A549 (cell line): ENCODE results near the gene RBM18. TPM values are rescaled to one million over a fixed set of nuclear protein-coding genes. Genes with fewer than 3 reads are reported as not detected.

ENCODE experiments used
- ATAC-seq, 2 experiments: fragments of 200-7000 bp in 1 of 2; fragments of >200 bp in 1 of 2; cut with Nextera tagmentation in 1 of 2; cut with Tn5 transposase in 1 of 2; 3 replicates each; pipeline versions ENCODE4 v1.8.0 to v1.9.1; 2018 to 2020; ENCODE audit warnings: mild to moderate bottlenecking in 1 of 2, moderate library complexity in 1 of 2
- CTCF ChIA-PET: fragments of 300-600 bp; sonication (Branson Sonifier 250); formaldehyde crosslinking; extraction: SDS; loops from one replicate; lab custom pipeline; 2021; ENCODE audit warnings: antibody characterized with exemption, inconsistent platforms; lab: Yijun Ruan, JAX
- POLR2A ChIA-PET: fragments of 350-600 bp; formaldehyde crosslinking; extraction: SDS; loops from one replicate; lab custom pipeline; 2021; ENCODE audit warnings: antibody characterized with exemption, inconsistent platforms; lab: Yijun Ruan, JAX
- DNase-seq, 2 experiments: peaks; one replicate each; pipeline versions ENCODE4 v3.0.0 to v3.0.0-alpha.2; 2011 to 2016; ENCODE audit warnings: low read depth in 1 of 2, low spot score in 1 of 2
- FAIRE-seq: peaks from 2 replicates; lab custom pipeline; 2011; peaks lifted over from hg19 to GRCh38; lab: Jason Lieb, UNC
- H3K27ac ChIP-seq, 2 experiments: fragments of >200 bp; sonication (Bioruptor Twin); formaldehyde crosslinking; 3 replicates each; pipeline ENCODE4 v1.5.1; 2016 to 2017
- H3K4me1 ChIP-seq: fragments of >200 bp; sonication (Bioruptor Twin); formaldehyde crosslinking; 3 replicates; pipeline ENCODE4 v1.6.1; 2016
- H3K4me2 ChIP-seq: fragments of >200 bp; sonication (Bioruptor Twin); formaldehyde crosslinking; 3 replicates; pipeline ENCODE4 v1.6.1; 2016
- H3K4me3 ChIP-seq: fragments of >200 bp; sonication (Bioruptor Twin); formaldehyde crosslinking; 3 replicates; pipeline ENCODE4 v1.5.1; 2016
- H3K9me3 ChIP-seq: fragments of >200 bp; sonication (Bioruptor Twin); formaldehyde crosslinking; 3 replicates; pipeline ENCODE4 v1.6.1; 2016
- CBX2 ChIP-seq: fragments of 200-600 bp; sonication (generic); IDR thresholded peaks from 2 replicates; pipeline ENCODE4 v1.6.1; 2016; ENCODE audit warnings: low read depth, mild to moderate bottlenecking, borderline replicate concordance
- CEBPB ChIP-seq, 2 experiments: fragments of >200 bp in 1 of 2; sonication (Bioruptor Twin) in 1 of 2; formaldehyde crosslinking in 1 of 2; IDR thresholded peaks; 2 replicates each; pipeline ENCODE4 v1.6.1; 2012 to 2016
- CHD4 ChIP-seq: fragments of 200-600 bp; sonication (generic); IDR thresholded peaks from 2 replicates; pipeline ENCODE4 v1.6.1; 2016; ENCODE audit warnings: antibody characterized with exemption, mild to moderate bottlenecking, borderline replicate concordance
- E2F6 ChIP-seq: IDR thresholded peaks from 2 replicates; pipeline ENCODE4 v1.6.1; 2012; ENCODE audit warnings: low read depth, borderline replicate concordance
- EHF ChIP-seq: fragments of 250-450 bp; sonication (Bioruptor Pico); IDR thresholded peaks from 2 replicates; pipeline ENCODE4 v1.5.0; 2020; ENCODE audit warnings: mild to moderate bottlenecking
- ESRRA ChIP-seq: fragments of 150-350 bp; IDR thresholded peaks from 2 replicates; pipeline ENCODE4 v1.6.1; 2014; ENCODE audit warnings: mild to moderate bottlenecking, low read length, borderline replicate concordance
- FOSB ChIP-seq: fragments of 250-450 bp; sonication (Bioruptor Pico); IDR thresholded peaks from 2 replicates; pipeline ENCODE4 v1.5.0; 2020; ENCODE audit warnings: mild to moderate bottlenecking, moderate library complexity
- FOSL2 ChIP-seq, 2 experiments: fragments of 450-650 bp in 1 of 2; fragments of >200 bp in 1 of 2; sonication (Bioruptor Twin) in 1 of 2; formaldehyde crosslinking; IDR thresholded peaks; 2 replicates each; pipeline versions ENCODE4 v1.5.0 to v1.6.1; 2016 to 2020; ENCODE audit warnings: mild to moderate bottlenecking in 1 of 2, moderate library complexity in 1 of 2
- FOXS1 ChIP-seq: fragments of 250-450 bp; sonication (Bioruptor Pico); IDR thresholded peaks from 2 replicates; pipeline ENCODE4 v1.5.0; 2020; ENCODE audit warnings: mild to moderate bottlenecking, moderate library complexity
- HDAC2 ChIP-seq: fragments of 200-600 bp; sonication (generic); IDR thresholded peaks from 2 replicates; pipeline ENCODE4 v1.6.1; 2016
- HES2 ChIP-seq: fragments of >200 bp; sonication (Bioruptor Twin); formaldehyde crosslinking; IDR thresholded peaks from 2 replicates; pipeline ENCODE4 v1.6.1; 2016
- HMGXB4 ChIP-seq: fragments of 250-450 bp; sonication (Bioruptor Pico); IDR thresholded peaks from 2 replicates; pipeline ENCODE4 v1.5.0; 2021; ENCODE audit warnings: mild to moderate bottlenecking, moderate library complexity, borderline replicate concordance
- JUNB ChIP-seq: fragments of >200 bp; sonication (Bioruptor Twin); formaldehyde crosslinking; IDR thresholded peaks from 2 replicates; pipeline ENCODE4 v1.6.1; 2016
- NR3C1 ChIP-seq: fragments of >200 bp; sonication (Bioruptor Twin); formaldehyde crosslinking; IDR thresholded peaks from 3 replicates; pipeline ENCODE4 v1.6.1; 2017
- PBX3 ChIP-seq: IDR thresholded peaks from 2 replicates; pipeline ENCODE4 v1.6.1; 2012
- POLR2A ChIP-seq: IDR thresholded peaks from 2 replicates; pipeline ENCODE4 v1.6.1; 2012; ENCODE audit warnings: mild to moderate bottlenecking, low read length
- POLR2AphosphoS2 ChIP-seq: conservative IDR thresholded peaks from 2 replicates; pipeline ENCODE4 v1.6.1; 2012; ENCODE audit warnings: low read length, improper control_type of control experiment, inconsistent platforms
- RARB ChIP-seq: fragments of 250-450 bp; sonication (Bioruptor Pico); IDR thresholded peaks from 2 replicates; pipeline ENCODE4 v1.8.0; 2021; ENCODE audit warnings: mild to moderate bottlenecking, moderate library complexity
- REST ChIP-seq: fragments of 200-600 bp; sonication (generic); IDR thresholded peaks from 2 replicates; pipeline ENCODE4 v1.6.1; 2016; ENCODE audit warnings: antibody characterized with exemption, mild to moderate bottlenecking, moderate library complexity
- RFX5 ChIP-seq: fragments of 450-650 bp; IDR thresholded peaks from 2 replicates; pipeline ENCODE4 v1.7.1; 2014; ENCODE audit warnings: antibody characterized with exemption, mild to moderate bottlenecking, moderate library complexity
- RNF2 ChIP-seq: fragments of 200-600 bp; sonication (generic); IDR thresholded peaks from 2 replicates; pipeline ENCODE4 v1.6.1; 2016; ENCODE audit warnings: low read depth, mild to moderate bottlenecking, antibody characterized with exemption, moderate library complexity, borderline replicate concordance
- SMC3 ChIP-seq: fragments of >200 bp; sonication (Bioruptor Twin); formaldehyde crosslinking; IDR thresholded peaks from 3 replicates; pipeline ENCODE4 v1.6.1; 2018; ENCODE audit warnings: inconsistent platforms
- ZC3H11A ChIP-seq: fragments of 450-650 bp; IDR thresholded peaks from 2 replicates; pipeline ENCODE4 v1.6.1; 2014; ENCODE audit warnings: antibody characterized with exemption, mild to moderate bottlenecking
- ZFP36 ChIP-seq: fragments of 450-650 bp; IDR thresholded peaks from 2 replicates; pipeline ENCODE4 v1.6.1; 2014; ENCODE audit warnings: borderline replicate concordance; ENCODE audit not compliant: partially characterized antibody
- ZNF302 ChIP-seq: fragments of 250-450 bp; sonication (Bioruptor Pico); IDR thresholded peaks from 2 replicates; pipeline ENCODE4 v1.9.0; 2021; ENCODE audit warnings: inconsistent platforms, mild to moderate bottlenecking, moderate library complexity
- ZSCAN20 ChIP-seq: fragments of 250-450 bp; sonication (Bioruptor Pico); IDR thresholded peaks from 2 replicates; pipeline ENCODE4 v1.8.0; 2022; ENCODE audit warnings: mild to moderate bottlenecking, moderate library complexity
- WGBS: methylation state at CpG from one replicate; pipeline ENCODE4 v1.1.6; 2017; ENCODE audit errors: missing lambda C conversion rate; 5-methylcytosine and 5-hydroxymethylcytosine counted together
- polyA plus RNA-seq, 4 experiments: library from polyadenylated mRNA; depleted of rRNA in 3 of 4; stranded (reverse); fragments of >200 nt; fragmentation: RNase III in 1 of 4; extraction: RNeasy Plus Mini Kit Qiagen cat#74134 plus additional on column Dnase treatment in 1 of 4; gene quantifications; 2 replicates in 3 of 4; 3 replicates in 1 of 4; pipeline ENCODE4 v1.2.3, GENCODE V29; 2011 to 2017

Gene RBM18
- polyA plus RNA-seq, 2 of the 4 experiments (the other 2 are of a cell fraction) = 13.8 to 52.3 TPM

- 88% methylated on average over 2 of the region's 2 CpGs for WGBS
- ATAC-seq = no peak
- CTCF ChIA-PET = no interaction called here
Measured at GRCh38 chr9:122251351-122251750, 13.3 kb downstream of the RBM18 start.

GRCh38 chr9:122248448-122248865 lies 16.2 kb downstream of the RBM18 start:
- ChIA-PET POLR2A (no interaction called here), CTCF (interaction anchor here (1.1 kb wide), 1 partner anchor 123 kb away, joined by 3 read pairs; no protein-coding TSS in a partner anchor)
- no peak for FAIRE-seq
- DNase-seq = no peak
- Histone ChIP-seq H3K4me3 (no peak overlapping the region), H3K4me1 (no peaks in the 10 kb centered on the region), H3K9me3 (no peaks in the 10 kb centered on the region), H3K27ac (no peak overlapping the region), H3K4me2 (no peak overlapping the region)
- 94% methylated on average over 5 of the region's 5 CpGs for WGBS
- ATAC-seq = no peak
- TF ChIP-seq REST (no peak), HMGXB4 (CRISPR knock-in tag) (no peak), ESRRA (no peak), E2F6 (no peak), JUNB (no peak), CBX2 (no peak), ZSCAN20 (CRISPR knock-in tag) (no peak), ZFP36 (no peak), CHD4 (no peak), RNF2 (no peak), HDAC2 (no peak), HES2 (no peak), FOSL2 (IDR thresholded peaks at IDR 0.05) (no peak), FOSL2 (CRISPR knock-in tag; IDR thresholded peaks at IDR 0.05) (no peak), PBX3 (no peak), ZC3H11A (no peak), FOXS1 (CRISPR knock-in tag) (no peak)

More at GRCh38 chr9:122251351-122251750, 13.3 kb downstream of the RBM18 start:
- Histone ChIP-seq H3K4me1 (no peaks in the 10 kb centered on the region), H3K9me3 (no peaks in the 10 kb centered on the region), H3K4me2 (no peak overlapping the region), H3K4me3 (no peak overlapping the region), H3K27ac (no peak overlapping the region)
- DNase-seq (no peak), FAIRE-seq (no peak)
- TF ChIP-seq ZNF302 (CRISPR knock-in tag) = no peak
- TF ChIP-seq RARB = no peak
- no peak for TF ChIP-seq RFX5
- no peak for TF ChIP-seq ESRRA
- no peak for TF ChIP-seq HMGXB4 (CRISPR knock-in tag)
- TF ChIP-seq NR3C1 = no peak
- TF ChIP-seq SMC3 = no peak
- TF ChIP-seq FOSB (CRISPR knock-in tag) = no peak
- TF ChIP-seq POLR2A = no peak
- no peak for TF ChIP-seq ZSCAN20 (CRISPR knock-in tag)
- TF ChIP-seq CEBPB (IDR thresholded peaks at IDR 0.05) = no peak
- TF ChIP-seq EHF (CRISPR knock-in tag) = no peak
- no peak for TF ChIP-seq POLR2AphosphoS2
- POLR2A ChIA-PET = no interaction called here
